GM12878 (cell line): ENCODE measurements around the gene EGFL8. TPM values are rescaled to one million over a fixed set of nuclear protein-coding genes. Genes with fewer than 3 reads are reported as not detected.

Experiments
- ATF7 ChIP-seq: fragments of 450-650 bp; IDR thresholded peaks from 2 replicates; pipeline ENCODE4 v1.6.1; 2016; ENCODE audit warnings: low read depth, mild to moderate bottlenecking
- CBX5 ChIP-seq: sonication (generic); IDR thresholded peaks from 2 replicates; pipeline ENCODE4 v1.6.1; 2016; ENCODE audit warnings: low read depth, moderate library complexity, mild to moderate bottlenecking, inconsistent platforms
- CREB1 ChIP-seq: IDR thresholded peaks from 2 replicates; pipeline ENCODE4 v1.6.1; 2012; ENCODE audit warnings: low read depth, mild to moderate bottlenecking, inconsistent platforms
- E2F4 ChIP-seq: IDR thresholded peaks from 2 replicates; pipeline ENCODE4 v1.6.1; 2012; ENCODE audit warnings: low read depth, low read length, improper control_type of control experiment
- EP300 ChIP-seq, 2 experiments: fragments of 150-350 bp in 1 of 2; IDR thresholded peaks; 2 replicates each; pipeline ENCODE4 v1.6.1; 2011 to 2012; ENCODE audit warnings: low read depth in 2 of 2, low read length in 2 of 2, borderline replicate concordance in 1 of 2, improper control_type of control experiment in 1 of 2, inconsistent platforms in 1 of 2; ENCODE audit not compliant: control insufficient read depth in 1 of 2
- FOS ChIP-seq: IDR thresholded peaks from 3 replicates; pipeline ENCODE4 v1.6.1; 2011; ENCODE audit warnings: borderline replicate concordance; ENCODE audit not compliant: insufficient read length; ENCODE audit errors: extremely low read depth
- KDM1A ChIP-seq: fragments of 200-600 bp; sonication (generic); IDR thresholded peaks from 2 replicates; pipeline ENCODE4 v1.6.1; 2016; ENCODE audit warnings: borderline replicate concordance
- NKRF ChIP-seq: fragments of 450-650 bp; conservative IDR thresholded peaks from 2 replicates; pipeline ENCODE4 v1.6.1; 2017; ENCODE audit warnings: mild to moderate bottlenecking, moderate library complexity
- POLR2A ChIP-seq: IDR thresholded peaks from 2 replicates; pipeline ENCODE4 v1.6.1; 2011; ENCODE audit warnings: low read depth, mild to moderate bottlenecking, low read length
- SMAD1 ChIP-seq: fragments of 450-650 bp; IDR thresholded peaks from 2 replicates; pipeline ENCODE4 v1.6.1; 2018; ENCODE audit warnings: mild to moderate bottlenecking, low read depth; ENCODE audit not compliant: partially characterized antibody
- WRNIP1 ChIP-seq: IDR thresholded peaks from 2 replicates; pipeline ENCODE4 v1.6.1; 2011; ENCODE audit warnings: low read depth, low read length, improper control_type of control experiment, borderline replicate concordance
- ZBTB33 ChIP-seq: fragments of 450-650 bp; IDR thresholded peaks from 2 replicates; pipeline ENCODE4 v1.6.1; 2017; ENCODE audit warnings: mild to moderate bottlenecking
- ZSCAN29 ChIP-seq: fragments of 450-650 bp; IDR thresholded peaks from 2 replicates; pipeline ENCODE4 v1.6.1; 2017; ENCODE audit warnings: mild to moderate bottlenecking, moderate library complexity
- polyA plus RNA-seq, 11 experiments: library from polyadenylated mRNA; depleted of rRNA in 4 of 11; unstranded in 6 of 11; stranded (reverse) in 5 of 11; fragments of >200 nt; fragmentation: Nextera tagmentation in 4 of 11; fragmentation: Illumina TruSeq in 1 of 11; extraction: Ambion mirVana in 4 of 11; extraction: Trizol in 1 of 11; gene quantifications; 1 replicate in 1 of 11; 2 replicates in 10 of 11; pipeline versions ENCODE4 v1.2.1 to v1.2.3, GENCODE V29; 2011 to 2016; ENCODE audit warnings: inconsistent platforms in 2 of 11, missing spikeins in 2 of 11, low read depth in 1 of 11
- total RNA-seq, 4 experiments: library from RNA; depleted of rRNA in 3 of 4; stranded (reverse); fragments of >200 nt in 3 of 4; fragmentation: Illumina TruSeq in 1 of 4; extraction: Trizol in 1 of 4; gene quantifications; 2 replicates each; pipeline versions ENCODE4 v1.2.1 to v1.2.3, GENCODE V29; 2013 to 2021
- TF ChIP-seq, protein P1 (sequence below): fragments of 450-650 bp; IDR thresholded peaks from 2 replicates; pipeline ENCODE4 v1.6.1; 2016; ENCODE audit warnings: mild to moderate bottlenecking, moderate library complexity, borderline replicate concordance
- TF ChIP-seq, protein P2 (sequence below): fragments of 450-650 bp; IDR thresholded peaks from 2 replicates; pipeline ENCODE4 v1.6.1; 2018; ENCODE audit warnings: borderline replicate concordance, mild to moderate bottlenecking; ENCODE audit not compliant: partially characterized antibody

The EGFL8 gene
- total and polyA plus RNA-seq, 10 of the 15 experiments (the other 5 are each of a cell fraction or from before 2014, with no cell fraction given) = 0.07 to 3.5 (median 1.4) TPM

GRCh38 chr6:32192608-32193039 lies 28.2 kb downstream of the EGFL8 start, which contains the start of gene GPSM3 (continued):
- peak; percentile 66 for TF ChIP-seq POLR2A
- TF ChIP-seq FOS = no peak
- no peak for TF ChIP-seq CREB1
- no peak for TF ChIP-seq ZBTB33
- TF ChIP-seq ATF7 = no peak
- no peak for TF ChIP-seq KDM1A
- no peak for TF ChIP-seq WRNIP1
- no peak for TF ChIP-seq EP300 (IDR thresholded peaks at IDR 0.05; ENCODE audit: borderline replicate concordance in 1 of 2, control insufficient read depth in 1 of 2, low read depth in 2 of 2, low read length in 2 of 2)
- TF ChIP-seq CBX5 = no peak
- TF ChIP-seq NKRF = 0 out of 2 replicates have a peak, but pooled peaks have one; percentile 63
- TF ChIP-seq ZSCAN29 = no peak
- TF ChIP-seq, protein P1, sequence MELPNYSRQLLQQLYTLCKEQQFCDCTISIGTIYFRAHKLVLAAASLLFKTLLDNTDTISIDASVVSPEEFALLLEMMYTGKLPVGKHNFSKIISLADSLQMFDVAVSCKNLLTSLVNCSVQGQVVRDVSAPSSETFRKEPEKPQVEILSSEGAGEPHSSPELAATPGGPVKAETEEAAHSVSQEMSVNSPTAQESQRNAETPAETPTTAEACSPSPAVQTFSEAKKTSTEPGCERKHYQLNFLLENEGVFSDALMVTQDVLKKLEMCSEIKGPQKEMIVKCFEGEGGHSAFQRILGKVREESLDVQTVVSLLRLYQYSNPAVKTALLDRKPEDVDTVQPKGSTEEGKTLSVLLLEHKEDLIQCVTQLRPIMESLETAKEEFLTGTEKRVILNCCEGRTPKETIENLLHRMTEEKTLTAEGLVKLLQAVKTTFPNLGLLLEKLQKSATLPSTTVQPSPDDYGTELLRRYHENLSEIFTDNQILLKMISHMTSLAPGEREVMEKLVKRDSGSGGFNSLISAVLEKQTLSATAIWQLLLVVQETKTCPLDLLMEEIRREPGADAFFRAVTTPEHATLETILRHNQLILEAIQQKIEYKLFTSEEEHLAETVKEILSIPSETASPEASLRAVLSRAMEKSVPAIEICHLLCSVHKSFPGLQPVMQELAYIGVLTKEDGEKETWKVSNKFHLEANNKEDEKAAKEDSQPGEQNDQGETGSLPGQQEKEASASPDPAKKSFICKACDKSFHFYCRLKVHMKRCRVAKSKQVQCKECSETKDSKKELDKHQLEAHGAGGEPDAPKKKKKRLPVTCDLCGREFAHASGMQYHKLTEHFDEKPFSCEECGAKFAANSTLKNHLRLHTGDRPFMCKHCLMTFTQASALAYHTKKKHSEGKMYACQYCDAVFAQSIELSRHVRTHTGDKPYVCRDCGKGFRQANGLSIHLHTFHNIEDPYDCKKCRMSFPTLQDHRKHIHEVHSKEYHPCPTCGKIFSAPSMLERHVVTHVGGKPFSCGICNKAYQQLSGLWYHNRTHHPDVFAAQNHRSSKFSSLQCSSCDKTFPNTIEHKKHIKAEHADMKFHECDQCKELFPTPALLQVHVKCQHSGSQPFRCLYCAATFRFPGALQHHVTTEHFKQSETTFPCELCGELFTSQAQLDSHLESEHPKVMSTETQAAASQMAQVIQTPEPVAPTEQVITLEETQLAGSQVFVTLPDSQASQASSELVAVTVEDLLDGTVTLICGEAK = peak; percentile 79; the same call in 1 of the 2 replicates
- TF ChIP-seq, protein P2, sequence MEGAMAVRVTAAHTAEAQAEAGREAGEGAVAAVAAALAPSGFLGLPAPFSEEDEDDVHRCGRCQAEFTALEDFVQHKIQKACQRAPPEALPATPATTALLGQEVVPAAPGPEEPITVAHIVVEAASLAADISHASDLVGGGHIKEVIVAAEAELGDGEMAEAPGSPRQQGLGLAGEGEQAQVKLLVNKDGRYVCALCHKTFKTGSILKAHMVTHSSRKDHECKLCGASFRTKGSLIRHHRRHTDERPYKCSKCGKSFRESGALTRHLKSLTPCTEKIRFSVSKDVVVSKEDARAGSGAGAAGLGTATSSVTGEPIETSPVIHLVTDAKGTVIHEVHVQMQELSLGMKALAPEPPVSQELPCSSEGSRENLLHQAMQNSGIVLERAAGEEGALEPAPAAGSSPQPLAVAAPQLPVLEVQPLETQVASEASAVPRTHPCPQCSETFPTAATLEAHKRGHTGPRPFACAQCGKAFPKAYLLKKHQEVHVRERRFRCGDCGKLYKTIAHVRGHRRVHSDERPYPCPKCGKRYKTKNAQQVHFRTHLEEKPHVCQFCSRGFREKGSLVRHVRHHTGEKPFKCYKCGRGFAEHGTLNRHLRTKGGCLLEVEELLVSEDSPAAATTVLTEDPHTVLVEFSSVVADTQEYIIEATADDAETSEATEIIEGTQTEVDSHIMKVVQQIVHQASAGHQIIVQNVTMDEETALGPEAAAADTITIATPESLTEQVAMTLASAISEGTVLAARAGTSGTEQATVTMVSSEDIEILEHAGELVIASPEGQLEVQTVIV = peak; percentile 39
- TF ChIP-seq E2F4 = no peak
- peak; percentile 71 for TF ChIP-seq SMAD1
